Measurements from ENCODE around the gene NR4A1. TPM values are rescaled to one million over a fixed set of nuclear protein-coding genes. Genes with fewer than 3 reads are reported as not detected.

NR4A1 gene
- total and polyA plus RNA-seq, 2 of the 13 experiments (the other 11 are each of a cell fraction or from before 2014, with no cell fraction given): 5.7 to 15.2 TPM

DNA sequence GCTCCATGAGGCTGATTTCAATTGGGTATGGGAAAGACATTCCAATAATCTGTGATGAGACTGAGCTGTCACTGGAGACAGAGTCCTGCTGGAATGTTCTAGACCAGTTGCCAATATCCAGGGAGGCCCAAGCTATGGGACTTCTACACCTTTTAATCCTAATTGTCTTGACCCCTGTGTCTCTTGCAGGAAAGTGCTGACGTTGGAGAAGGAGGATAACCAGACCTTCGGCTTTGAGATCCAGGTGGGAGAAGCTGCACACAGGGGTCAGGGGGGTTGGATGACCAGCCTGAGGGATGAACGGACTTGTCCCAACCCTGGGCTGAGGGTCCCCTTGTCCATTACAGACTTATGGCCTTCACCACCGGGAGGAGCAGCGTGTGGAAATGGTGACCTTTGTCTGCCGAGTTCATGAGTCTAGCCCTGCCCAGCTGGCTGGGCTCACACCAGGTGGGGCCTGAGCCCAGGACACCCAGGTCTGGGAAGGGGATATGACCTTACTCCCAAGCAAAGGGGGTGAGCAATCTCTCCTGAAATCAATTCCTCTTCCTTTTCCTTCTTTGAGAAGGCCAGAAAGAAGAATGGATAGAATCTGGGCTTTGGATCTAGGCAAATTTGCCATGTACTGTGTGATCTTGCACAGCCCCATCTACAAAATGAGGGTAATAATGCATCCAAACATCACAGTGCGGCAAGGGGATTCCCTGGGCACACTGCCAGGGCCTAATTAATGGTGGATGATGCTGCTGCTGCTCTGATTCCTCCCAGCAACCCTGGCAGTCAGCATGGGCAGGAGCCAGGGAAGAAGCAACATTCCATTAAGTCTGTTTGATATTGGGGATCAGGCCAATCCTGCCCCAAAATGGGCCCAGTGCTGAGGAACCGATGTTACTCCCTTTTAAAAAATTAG, 40.3 kb upstream of the NR4A1 start (continued):
- TF ChIP-seq, protein P1, sequence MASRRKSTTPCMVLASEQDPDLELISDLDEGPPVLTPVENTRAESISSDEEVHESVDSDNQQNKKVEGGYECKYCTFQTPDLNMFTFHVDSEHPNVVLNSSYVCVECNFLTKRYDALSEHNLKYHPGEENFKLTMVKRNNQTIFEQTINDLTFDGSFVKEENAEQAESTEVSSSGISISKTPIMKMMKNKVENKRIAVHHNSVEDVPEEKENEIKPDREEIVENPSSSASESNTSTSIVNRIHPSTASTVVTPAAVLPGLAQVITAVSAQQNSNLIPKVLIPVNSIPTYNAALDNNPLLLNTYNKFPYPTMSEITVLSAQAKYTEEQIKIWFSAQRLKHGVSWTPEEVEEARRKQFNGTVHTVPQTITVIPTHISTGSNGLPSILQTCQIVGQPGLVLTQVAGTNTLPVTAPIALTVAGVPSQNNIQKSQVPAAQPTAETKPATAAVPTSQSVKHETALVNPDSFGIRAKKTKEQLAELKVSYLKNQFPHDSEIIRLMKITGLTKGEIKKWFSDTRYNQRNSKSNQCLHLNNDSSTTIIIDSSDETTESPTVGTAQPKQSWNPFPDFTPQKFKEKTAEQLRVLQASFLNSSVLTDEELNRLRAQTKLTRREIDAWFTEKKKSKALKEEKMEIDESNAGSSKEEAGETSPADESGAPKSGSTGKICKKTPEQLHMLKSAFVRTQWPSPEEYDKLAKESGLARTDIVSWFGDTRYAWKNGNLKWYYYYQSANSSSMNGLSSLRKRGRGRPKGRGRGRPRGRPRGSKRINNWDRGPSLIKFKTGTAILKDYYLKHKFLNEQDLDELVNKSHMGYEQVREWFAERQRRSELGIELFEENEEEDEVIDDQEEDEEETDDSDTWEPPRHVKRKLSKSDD (CRISPR knock-in tag; IDR thresholded peaks at IDR 0.05; ENCODE audit: low read depth): 0 out of 2 replicates have a peak, but pooled peaks have one; percentile 11
- peak; percentile 45 for TF ChIP-seq NR2C2 (CRISPR knock-in tag; IDR thresholded peaks at IDR 0.05; ENCODE audit: borderline replicate concordance)
- TF ChIP-seq SOX6 (IDR thresholded peaks at IDR 0.05): no peak
- 0 out of 2 replicates have a peak, but pooled peaks have one; percentile 19 for TF ChIP-seq SOX6 (CRISPR knock-in tag; IDR thresholded peaks at IDR 0.05)
- TF ChIP-seq, protein P2, sequence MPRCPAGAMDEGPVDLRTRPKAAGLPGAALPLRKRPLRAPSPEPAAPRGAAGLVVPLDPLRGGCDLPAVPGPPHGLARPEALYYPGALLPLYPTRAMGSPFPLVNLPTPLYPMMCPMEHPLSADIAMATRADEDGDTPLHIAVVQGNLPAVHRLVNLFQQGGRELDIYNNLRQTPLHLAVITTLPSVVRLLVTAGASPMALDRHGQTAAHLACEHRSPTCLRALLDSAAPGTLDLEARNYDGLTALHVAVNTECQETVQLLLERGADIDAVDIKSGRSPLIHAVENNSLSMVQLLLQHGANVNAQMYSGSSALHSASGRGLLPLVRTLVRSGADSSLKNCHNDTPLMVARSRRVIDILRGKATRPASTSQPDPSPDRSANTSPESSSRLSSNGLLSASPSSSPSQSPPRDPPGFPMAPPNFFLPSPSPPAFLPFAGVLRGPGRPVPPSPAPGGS (CRISPR knock-in tag; IDR thresholded peaks at IDR 0.05): no peak
- TF ChIP-seq ZNF354B (CRISPR knock-in tag; IDR thresholded peaks at IDR 0.05): no peak
- no peak for TF ChIP-seq MYC (CRISPR knock-in tag; IDR thresholded peaks at IDR 0.05; ENCODE audit: borderline replicate concordance)
- no peak for TF ChIP-seq JUN (CRISPR knock-in tag; IDR thresholded peaks at IDR 0.05)
- TF ChIP-seq, protein P3, sequence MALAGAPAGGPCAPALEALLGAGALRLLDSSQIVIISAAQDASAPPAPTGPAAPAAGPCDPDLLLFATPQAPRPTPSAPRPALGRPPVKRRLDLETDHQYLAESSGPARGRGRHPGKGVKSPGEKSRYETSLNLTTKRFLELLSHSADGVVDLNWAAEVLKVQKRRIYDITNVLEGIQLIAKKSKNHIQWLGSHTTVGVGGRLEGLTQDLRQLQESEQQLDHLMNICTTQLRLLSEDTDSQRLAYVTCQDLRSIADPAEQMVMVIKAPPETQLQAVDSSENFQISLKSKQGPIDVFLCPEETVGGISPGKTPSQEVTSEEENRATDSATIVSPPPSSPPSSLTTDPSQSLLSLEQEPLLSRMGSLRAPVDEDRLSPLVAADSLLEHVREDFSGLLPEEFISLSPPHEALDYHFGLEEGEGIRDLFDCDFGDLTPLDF (CRISPR knock-in tag; IDR thresholded peaks at IDR 0.05): no peak
- TF ChIP-seq MED1 (CRISPR knock-in tag; IDR thresholded peaks at IDR 0.05): no peak; the same call in 1 of the 2 replicates
- no peak for TF ChIP-seq SOX5 (CRISPR knock-in tag; IDR thresholded peaks at IDR 0.05; ENCODE audit: borderline replicate concordance)
- TF ChIP-seq GFI1 (CRISPR knock-in tag; IDR thresholded peaks at IDR 0.05; ENCODE audit: borderline replicate concordance): no peak
- peak; percentile 41; the same call in 1 of the 2 replicates for TF ChIP-seq SP5 (CRISPR knock-in tag; IDR thresholded peaks at IDR 0.05; ENCODE audit: borderline replicate concordance, low read depth)
- TF ChIP-seq ZNF558 (CRISPR knock-in tag; IDR thresholded peaks at IDR 0.05; ENCODE audit: borderline replicate concordance): no peak
- no peak for TF ChIP-seq CBX5 (CRISPR knock-in tag; IDR thresholded peaks at IDR 0.05; ENCODE audit: borderline replicate concordance)
- peak; percentile 55 for TF ChIP-seq SALL1 (CRISPR knock-in tag; IDR thresholded peaks at IDR 0.05)
- TF ChIP-seq ATAD3A (CRISPR knock-in tag; IDR thresholded peaks at IDR 0.05): no peak
- no peak for TF ChIP-seq TOPORS (CRISPR knock-in tag; IDR thresholded peaks at IDR 0.05)
- TF ChIP-seq DNMT3B (CRISPR knock-in tag; conservative IDR thresholded peaks at IDR 0.05): 0 out of 2 replicates have a peak, but pooled peaks have one; percentile 36
- TF ChIP-seq KAT8 (CRISPR knock-in tag; IDR thresholded peaks at IDR 0.05): no peak
- peak; percentile 38 for TF ChIP-seq SKI (IDR thresholded peaks at IDR 0.05; ENCODE audit: partially characterized antibody)
- no peak for TF ChIP-seq ZNF224 (CRISPR knock-in tag; IDR thresholded peaks at IDR 0.05)
- no peak for TF ChIP-seq SIN3A (IDR thresholded peaks at IDR 0.05; ENCODE audit: borderline replicate concordance, low read depth, low read length)

Data from HepG2 (cell line).